ENCODE measurements around the gene DNMBP.

DNA sequence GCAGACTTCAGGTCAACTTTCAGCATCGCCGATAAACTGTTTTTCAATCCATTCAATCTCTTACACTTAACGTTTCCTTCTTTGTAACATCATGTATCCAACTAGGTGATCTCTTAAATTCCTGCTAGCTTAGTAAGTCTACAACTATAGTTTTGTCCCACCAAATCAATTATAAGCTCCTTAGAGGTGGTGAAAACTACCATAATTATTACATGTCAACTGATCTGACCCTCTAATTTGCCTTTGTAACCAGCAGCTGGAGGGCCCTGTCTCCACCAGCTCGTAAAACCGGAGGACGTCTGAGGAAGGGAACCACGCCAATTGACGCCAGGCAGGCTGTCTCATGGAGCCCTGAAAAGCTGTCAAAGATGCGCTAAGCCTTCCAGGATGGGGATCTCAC, 113.9 kb downstream of the DNMBP start:
- TF ChIP-seq, protein P1, sequence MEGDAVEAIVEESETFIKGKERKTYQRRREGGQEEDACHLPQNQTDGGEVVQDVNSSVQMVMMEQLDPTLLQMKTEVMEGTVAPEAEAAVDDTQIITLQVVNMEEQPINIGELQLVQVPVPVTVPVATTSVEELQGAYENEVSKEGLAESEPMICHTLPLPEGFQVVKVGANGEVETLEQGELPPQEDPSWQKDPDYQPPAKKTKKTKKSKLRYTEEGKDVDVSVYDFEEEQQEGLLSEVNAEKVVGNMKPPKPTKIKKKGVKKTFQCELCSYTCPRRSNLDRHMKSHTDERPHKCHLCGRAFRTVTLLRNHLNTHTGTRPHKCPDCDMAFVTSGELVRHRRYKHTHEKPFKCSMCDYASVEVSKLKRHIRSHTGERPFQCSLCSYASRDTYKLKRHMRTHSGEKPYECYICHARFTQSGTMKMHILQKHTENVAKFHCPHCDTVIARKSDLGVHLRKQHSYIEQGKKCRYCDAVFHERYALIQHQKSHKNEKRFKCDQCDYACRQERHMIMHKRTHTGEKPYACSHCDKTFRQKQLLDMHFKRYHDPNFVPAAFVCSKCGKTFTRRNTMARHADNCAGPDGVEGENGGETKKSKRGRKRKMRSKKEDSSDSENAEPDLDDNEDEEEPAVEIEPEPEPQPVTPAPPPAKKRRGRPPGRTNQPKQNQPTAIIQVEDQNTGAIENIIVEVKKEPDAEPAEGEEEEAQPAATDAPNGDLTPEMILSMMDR (IDR thresholded peaks at IDR 0.05) = no peak
- TF ChIP-seq EZH2 (IDR thresholded peaks at IDR 0.05) (no peak), EZH2phosphoT487 (IDR thresholded peaks at IDR 0.05) (no peak)

Data from neural progenitor cell (in vitro differentiated cells).